Measurements from ENCODE around the gene ARHGAP24.

DNA sequence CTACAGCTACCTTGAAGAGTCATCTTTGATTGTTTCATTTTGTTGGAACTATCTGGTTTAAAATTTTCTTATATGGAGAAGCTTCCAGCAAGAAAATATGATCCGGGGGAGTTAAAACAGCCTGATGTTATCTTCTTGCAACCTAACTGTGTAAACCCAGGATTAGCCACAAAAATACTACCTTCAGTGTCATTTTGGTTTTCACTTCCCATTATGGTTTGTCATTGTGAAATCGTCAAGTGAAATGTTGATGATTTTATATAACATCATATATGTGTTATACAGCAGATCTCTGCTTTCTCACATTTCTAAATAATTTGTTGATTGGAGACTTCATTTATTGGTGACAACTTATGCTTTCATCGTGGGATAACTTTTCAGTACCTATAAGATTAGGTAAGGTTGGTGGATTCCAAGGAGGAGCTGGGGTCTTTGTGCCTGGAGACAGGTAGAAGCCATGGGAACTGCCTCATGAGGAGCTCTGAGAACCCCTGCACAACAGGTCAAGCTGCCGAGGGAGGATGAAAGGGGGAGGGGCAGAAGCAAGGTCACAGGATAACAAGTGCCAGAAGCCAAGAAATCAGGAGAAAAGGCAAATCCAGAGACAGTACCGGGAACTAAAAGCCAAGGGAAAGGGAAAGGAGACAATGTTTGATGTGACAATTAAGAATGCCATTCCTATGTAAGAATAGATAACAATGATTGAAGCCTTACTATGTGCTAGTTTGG, 7.2 kb downstream of the ARHGAP24 start:
- TF ChIP-seq SIN3A (IDR thresholded peaks at IDR 0.05; ENCODE audit: borderline replicate concordance, insufficient read depth, low read length) (no peak), POLR2AphosphoS5 (IDR thresholded peaks at IDR 0.05; ENCODE audit: low read depth, low read length) (no peak), TAF1 (IDR thresholded peaks at IDR 0.05; ENCODE audit: borderline replicate concordance, insufficient read depth, low read length) (no peak)
- TF ChIP-seq, protein P1, sequence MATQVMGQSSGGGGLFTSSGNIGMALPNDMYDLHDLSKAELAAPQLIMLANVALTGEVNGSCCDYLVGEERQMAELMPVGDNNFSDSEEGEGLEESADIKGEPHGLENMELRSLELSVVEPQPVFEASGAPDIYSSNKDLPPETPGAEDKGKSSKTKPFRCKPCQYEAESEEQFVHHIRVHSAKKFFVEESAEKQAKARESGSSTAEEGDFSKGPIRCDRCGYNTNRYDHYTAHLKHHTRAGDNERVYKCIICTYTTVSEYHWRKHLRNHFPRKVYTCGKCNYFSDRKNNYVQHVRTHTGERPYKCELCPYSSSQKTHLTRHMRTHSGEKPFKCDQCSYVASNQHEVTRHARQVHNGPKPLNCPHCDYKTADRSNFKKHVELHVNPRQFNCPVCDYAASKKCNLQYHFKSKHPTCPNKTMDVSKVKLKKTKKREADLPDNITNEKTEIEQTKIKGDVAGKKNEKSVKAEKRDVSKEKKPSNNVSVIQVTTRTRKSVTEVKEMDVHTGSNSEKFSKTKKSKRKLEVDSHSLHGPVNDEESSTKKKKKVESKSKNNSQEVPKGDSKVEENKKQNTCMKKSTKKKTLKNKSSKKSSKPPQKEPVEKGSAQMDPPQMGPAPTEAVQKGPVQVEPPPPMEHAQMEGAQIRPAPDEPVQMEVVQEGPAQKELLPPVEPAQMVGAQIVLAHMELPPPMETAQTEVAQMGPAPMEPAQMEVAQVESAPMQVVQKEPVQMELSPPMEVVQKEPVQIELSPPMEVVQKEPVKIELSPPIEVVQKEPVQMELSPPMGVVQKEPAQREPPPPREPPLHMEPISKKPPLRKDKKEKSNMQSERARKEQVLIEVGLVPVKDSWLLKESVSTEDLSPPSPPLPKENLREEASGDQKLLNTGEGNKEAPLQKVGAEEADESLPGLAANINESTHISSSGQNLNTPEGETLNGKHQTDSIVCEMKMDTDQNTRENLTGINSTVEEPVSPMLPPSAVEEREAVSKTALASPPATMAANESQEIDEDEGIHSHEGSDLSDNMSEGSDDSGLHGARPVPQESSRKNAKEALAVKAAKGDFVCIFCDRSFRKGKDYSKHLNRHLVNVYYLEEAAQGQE (IDR thresholded peaks at IDR 0.05; ENCODE audit: insufficient read depth in 1 of 2, low read depth in 2 of 2, low read length in 2 of 2), result no peak
